Measurements from ENCODE around the gene FBLN5. TPM values are rescaled to one million over a fixed set of nuclear protein-coding genes. Genes with fewer than 3 reads are reported as not detected.

Gene FBLN5
- total RNA-seq, 1 experiment from 2014 or later, result 0.23 TPM

GRCh38 chr14:91877376-91877915 is 70.0 kb downstream of the FBLN5 start:
- no TSS peak for BruUV-seq (replicated peaks)
- H3K36me3 ChIP-seq (ENCODE audit: control insufficient read depth, insufficient read depth, low read length), result no peaks in the 10 kb centered on the region

DNA sequence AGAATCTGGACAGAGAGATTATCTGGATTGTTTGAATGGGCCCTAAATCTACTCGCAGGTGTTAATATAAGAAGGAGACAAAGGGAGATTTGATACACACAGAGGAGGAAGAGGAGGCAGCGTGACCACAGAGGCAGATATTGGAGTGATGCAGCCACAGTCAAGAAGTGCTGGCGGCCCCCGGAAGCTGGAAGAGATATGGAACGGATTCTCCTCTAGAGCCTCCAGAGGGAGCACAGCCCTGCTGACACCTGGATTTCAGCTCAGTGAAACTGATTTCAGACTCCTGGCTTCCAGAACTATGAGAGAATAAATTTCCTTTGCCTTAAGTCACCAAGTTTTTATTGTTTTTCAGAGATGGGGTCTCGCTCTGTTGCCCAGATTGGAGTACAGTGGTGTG is 71.0 kb downstream of the FBLN5 start:
- H3K27ac ChIP-seq (ENCODE audit: low read length), result no peak overlapping the region
- in situ Hi-C loops (cut with HindIII; ENCODE audit: low pct_unique_long_range_greater_than_20kb, low sequenced_read_pairs) (no loop called here), intact Hi-C loops (cut with micrococcal nuclease; ENCODE audit: unreplicated experiment) (no loop called here)
- TF ChIP-seq, protein P1, sequence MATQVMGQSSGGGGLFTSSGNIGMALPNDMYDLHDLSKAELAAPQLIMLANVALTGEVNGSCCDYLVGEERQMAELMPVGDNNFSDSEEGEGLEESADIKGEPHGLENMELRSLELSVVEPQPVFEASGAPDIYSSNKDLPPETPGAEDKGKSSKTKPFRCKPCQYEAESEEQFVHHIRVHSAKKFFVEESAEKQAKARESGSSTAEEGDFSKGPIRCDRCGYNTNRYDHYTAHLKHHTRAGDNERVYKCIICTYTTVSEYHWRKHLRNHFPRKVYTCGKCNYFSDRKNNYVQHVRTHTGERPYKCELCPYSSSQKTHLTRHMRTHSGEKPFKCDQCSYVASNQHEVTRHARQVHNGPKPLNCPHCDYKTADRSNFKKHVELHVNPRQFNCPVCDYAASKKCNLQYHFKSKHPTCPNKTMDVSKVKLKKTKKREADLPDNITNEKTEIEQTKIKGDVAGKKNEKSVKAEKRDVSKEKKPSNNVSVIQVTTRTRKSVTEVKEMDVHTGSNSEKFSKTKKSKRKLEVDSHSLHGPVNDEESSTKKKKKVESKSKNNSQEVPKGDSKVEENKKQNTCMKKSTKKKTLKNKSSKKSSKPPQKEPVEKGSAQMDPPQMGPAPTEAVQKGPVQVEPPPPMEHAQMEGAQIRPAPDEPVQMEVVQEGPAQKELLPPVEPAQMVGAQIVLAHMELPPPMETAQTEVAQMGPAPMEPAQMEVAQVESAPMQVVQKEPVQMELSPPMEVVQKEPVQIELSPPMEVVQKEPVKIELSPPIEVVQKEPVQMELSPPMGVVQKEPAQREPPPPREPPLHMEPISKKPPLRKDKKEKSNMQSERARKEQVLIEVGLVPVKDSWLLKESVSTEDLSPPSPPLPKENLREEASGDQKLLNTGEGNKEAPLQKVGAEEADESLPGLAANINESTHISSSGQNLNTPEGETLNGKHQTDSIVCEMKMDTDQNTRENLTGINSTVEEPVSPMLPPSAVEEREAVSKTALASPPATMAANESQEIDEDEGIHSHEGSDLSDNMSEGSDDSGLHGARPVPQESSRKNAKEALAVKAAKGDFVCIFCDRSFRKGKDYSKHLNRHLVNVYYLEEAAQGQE (IDR thresholded peaks at IDR 0.05; ENCODE audit: insufficient read depth in 1 of 2, low read depth in 2 of 2, low read length in 1 of 2), result no peak
- TF ChIP-seq SIN3A (IDR thresholded peaks at IDR 0.05; ENCODE audit: borderline replicate concordance, insufficient read depth, low read depth, low read length) (no peak), TCF7L2 (IDR thresholded peaks at IDR 0.05; ENCODE audit: low read depth, low read length) (no peak), POLR2AphosphoS5 (IDR thresholded peaks at IDR 0.05; ENCODE audit: low read depth, low read length) (no peak)
- TF ChIP-seq, protein P2, sequence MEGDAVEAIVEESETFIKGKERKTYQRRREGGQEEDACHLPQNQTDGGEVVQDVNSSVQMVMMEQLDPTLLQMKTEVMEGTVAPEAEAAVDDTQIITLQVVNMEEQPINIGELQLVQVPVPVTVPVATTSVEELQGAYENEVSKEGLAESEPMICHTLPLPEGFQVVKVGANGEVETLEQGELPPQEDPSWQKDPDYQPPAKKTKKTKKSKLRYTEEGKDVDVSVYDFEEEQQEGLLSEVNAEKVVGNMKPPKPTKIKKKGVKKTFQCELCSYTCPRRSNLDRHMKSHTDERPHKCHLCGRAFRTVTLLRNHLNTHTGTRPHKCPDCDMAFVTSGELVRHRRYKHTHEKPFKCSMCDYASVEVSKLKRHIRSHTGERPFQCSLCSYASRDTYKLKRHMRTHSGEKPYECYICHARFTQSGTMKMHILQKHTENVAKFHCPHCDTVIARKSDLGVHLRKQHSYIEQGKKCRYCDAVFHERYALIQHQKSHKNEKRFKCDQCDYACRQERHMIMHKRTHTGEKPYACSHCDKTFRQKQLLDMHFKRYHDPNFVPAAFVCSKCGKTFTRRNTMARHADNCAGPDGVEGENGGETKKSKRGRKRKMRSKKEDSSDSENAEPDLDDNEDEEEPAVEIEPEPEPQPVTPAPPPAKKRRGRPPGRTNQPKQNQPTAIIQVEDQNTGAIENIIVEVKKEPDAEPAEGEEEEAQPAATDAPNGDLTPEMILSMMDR (IDR thresholded peaks at IDR 0.05), result no peak
- DNase-seq (ENCODE audit: low read depth, low spot score) (no peak), ATAC-seq (no peak)
- H3K4me3 ChIP-seq (ENCODE audit: low read depth in 2 of 2, low read length in 2 of 2), result no peak overlapping the region
- BruUV-seq (replicated peaks), result no TSS peak
- no peaks in the 10 kb centered on the region for H3K4me1 ChIP-seq (ENCODE audit: control insufficient read depth, insufficient read depth, low read length)
- CTCF ChIA-PET, result interaction anchor here (0.6 kb wide), 1 partner anchor 35 kb away, joined by 4 read pairs; no protein-coding TSS in a partner anchor
- H3K9me3 ChIP-seq (ENCODE audit: control insufficient read depth, insufficient read depth, low read depth, low read length), result no peaks in the 10 kb centered on the region
- POLR2A ChIA-PET, result no interaction called here
- no peaks in the 10 kb centered on the region for H3K36me3 ChIP-seq (ENCODE audit: control insufficient read depth, insufficient read depth, low read length)
- no peaks in the 10 kb centered on the region for H3K27me3 ChIP-seq (ENCODE audit: control insufficient read depth, insufficient read depth, low read length)

More at GRCh38 chr14:91877376-91877915, 70.0 kb downstream of the FBLN5 start:
- no peak for TF ChIP-seq TCF7L2 (IDR thresholded peaks at IDR 0.05; ENCODE audit: low read depth, low read length)
- no peak for TF ChIP-seq SIN3A (IDR thresholded peaks at IDR 0.05; ENCODE audit: borderline replicate concordance, insufficient read depth, low read depth, low read length)
- TF ChIP-seq POLR2AphosphoS5 (IDR thresholded peaks at IDR 0.05; ENCODE audit: low read depth, low read length), result no peak
- TF ChIP-seq, protein P1 (IDR thresholded peaks at IDR 0.05; ENCODE audit: insufficient read depth in 1 of 2, low read depth in 2 of 2, low read length in 1 of 2), result no peak
- TF ChIP-seq, protein P2 (IDR thresholded peaks at IDR 0.05), result no peak
- no peaks in the 10 kb centered on the region for H3K4me1 ChIP-seq (ENCODE audit: control insufficient read depth, insufficient read depth, low read length)
- no peaks in the 10 kb centered on the region for H3K27me3 ChIP-seq (ENCODE audit: control insufficient read depth, insufficient read depth, low read length)
- ChIA-PET POLR2A (no interaction called here), CTCF (no interaction called here)
- no peak overlapping the region for H3K4me3 ChIP-seq (ENCODE audit: low read depth in 2 of 2, low read length in 2 of 2)
- in situ Hi-C loops (cut with HindIII; ENCODE audit: low pct_unique_long_range_greater_than_20kb, low sequenced_read_pairs) (no loop called here), intact Hi-C loops (cut with micrococcal nuclease; ENCODE audit: unreplicated experiment) (no loop called here)
- ATAC-seq (no peak), DNase-seq (ENCODE audit: low read depth, low spot score) (no peak)
- no peak overlapping the region for H3K27ac ChIP-seq (ENCODE audit: low read length)
- H3K9me3 ChIP-seq (ENCODE audit: control insufficient read depth, insufficient read depth, low read depth, low read length), result no peaks in the 10 kb centered on the region

All from Panc1 (cell line).